ENCODE data around the gene LRRC40. TPM values are rescaled to one million over a fixed set of nuclear protein-coding genes. Genes with fewer than 3 reads are reported as not detected.

The LRRC40 gene
- total and polyA plus RNA-seq, 9 of the 15 experiments (the other 6 are each of a cell fraction or from before 2014, with no cell fraction given) = 16.1 to 36.2 (median 30.9) TPM

DNA sequence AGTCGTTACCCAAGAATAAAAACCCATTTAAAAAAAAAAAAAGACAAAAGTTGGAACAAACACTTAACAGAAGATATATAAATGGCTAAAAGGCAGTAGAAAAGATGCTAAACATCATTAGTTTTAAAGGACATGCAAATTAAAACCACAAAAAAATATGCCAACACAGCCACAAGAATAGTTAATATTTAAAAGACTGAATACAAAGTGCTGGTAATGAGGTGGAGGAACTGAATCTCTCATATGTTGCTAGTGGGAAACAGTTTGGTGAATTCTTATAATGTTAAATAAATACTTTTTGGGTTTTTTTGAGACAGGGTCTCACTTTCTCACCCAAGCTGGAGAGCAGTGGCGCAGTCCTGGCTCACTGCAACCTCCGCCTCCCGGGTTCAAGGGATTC, 10.0 kb downstream of the LRRC40 start (continued):
- TF ChIP-seq, protein P1, sequence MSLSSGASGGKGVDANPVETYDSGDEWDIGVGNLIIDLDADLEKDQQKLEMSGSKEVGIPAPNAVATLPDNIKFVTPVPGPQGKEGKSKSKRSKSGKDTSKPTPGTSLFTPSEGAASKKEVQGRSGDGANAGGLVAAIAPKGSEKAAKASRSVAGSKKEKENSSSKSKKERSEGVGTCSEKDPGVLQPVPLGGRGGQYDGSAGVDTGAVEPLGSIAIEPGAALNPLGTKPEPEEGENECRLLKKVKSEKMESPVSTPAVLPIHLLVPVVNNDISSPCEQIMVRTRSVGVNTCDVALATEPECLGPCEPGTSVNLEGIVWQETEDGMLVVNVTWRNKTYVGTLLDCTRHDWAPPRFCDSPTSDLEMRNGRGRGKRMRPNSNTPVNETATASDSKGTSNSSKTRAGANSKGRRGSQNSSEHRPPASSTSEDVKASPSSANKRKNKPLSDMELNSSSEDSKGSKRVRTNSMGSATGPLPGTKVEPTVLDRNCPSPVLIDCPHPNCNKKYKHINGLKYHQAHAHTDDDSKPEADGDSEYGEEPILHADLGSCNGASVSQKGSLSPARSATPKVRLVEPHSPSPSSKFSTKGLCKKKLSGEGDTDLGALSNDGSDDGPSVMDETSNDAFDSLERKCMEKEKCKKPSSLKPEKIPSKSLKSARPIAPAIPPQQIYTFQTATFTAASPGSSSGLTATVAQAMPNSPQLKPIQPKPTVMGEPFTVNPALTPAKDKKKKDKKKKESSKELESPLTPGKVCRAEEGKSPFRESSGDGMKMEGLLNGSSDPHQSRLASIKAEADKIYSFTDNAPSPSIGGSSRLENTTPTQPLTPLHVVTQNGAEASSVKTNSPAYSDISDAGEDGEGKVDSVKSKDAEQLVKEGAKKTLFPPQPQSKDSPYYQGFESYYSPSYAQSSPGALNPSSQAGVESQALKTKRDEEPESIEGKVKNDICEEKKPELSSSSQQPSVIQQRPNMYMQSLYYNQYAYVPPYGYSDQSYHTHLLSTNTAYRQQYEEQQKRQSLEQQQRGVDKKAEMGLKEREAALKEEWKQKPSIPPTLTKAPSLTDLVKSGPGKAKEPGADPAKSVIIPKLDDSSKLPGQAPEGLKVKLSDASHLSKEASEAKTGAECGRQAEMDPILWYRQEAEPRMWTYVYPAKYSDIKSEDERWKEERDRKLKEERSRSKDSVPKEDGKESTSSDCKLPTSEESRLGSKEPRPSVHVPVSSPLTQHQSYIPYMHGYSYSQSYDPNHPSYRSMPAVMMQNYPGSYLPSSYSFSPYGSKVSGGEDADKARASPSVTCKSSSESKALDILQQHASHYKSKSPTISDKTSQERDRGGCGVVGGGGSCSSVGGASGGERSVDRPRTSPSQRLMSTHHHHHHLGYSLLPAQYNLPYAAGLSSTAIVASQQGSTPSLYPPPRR (CRISPR knock-in tag; IDR thresholded peaks at IDR 0.05; ENCODE audit: borderline replicate concordance) = no peak
- TF ChIP-seq, protein P2, sequence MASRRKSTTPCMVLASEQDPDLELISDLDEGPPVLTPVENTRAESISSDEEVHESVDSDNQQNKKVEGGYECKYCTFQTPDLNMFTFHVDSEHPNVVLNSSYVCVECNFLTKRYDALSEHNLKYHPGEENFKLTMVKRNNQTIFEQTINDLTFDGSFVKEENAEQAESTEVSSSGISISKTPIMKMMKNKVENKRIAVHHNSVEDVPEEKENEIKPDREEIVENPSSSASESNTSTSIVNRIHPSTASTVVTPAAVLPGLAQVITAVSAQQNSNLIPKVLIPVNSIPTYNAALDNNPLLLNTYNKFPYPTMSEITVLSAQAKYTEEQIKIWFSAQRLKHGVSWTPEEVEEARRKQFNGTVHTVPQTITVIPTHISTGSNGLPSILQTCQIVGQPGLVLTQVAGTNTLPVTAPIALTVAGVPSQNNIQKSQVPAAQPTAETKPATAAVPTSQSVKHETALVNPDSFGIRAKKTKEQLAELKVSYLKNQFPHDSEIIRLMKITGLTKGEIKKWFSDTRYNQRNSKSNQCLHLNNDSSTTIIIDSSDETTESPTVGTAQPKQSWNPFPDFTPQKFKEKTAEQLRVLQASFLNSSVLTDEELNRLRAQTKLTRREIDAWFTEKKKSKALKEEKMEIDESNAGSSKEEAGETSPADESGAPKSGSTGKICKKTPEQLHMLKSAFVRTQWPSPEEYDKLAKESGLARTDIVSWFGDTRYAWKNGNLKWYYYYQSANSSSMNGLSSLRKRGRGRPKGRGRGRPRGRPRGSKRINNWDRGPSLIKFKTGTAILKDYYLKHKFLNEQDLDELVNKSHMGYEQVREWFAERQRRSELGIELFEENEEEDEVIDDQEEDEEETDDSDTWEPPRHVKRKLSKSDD (conservative IDR thresholded peaks at IDR 0.05; ENCODE audit: low read length) = no peak
- TF ChIP-seq, protein P3, sequence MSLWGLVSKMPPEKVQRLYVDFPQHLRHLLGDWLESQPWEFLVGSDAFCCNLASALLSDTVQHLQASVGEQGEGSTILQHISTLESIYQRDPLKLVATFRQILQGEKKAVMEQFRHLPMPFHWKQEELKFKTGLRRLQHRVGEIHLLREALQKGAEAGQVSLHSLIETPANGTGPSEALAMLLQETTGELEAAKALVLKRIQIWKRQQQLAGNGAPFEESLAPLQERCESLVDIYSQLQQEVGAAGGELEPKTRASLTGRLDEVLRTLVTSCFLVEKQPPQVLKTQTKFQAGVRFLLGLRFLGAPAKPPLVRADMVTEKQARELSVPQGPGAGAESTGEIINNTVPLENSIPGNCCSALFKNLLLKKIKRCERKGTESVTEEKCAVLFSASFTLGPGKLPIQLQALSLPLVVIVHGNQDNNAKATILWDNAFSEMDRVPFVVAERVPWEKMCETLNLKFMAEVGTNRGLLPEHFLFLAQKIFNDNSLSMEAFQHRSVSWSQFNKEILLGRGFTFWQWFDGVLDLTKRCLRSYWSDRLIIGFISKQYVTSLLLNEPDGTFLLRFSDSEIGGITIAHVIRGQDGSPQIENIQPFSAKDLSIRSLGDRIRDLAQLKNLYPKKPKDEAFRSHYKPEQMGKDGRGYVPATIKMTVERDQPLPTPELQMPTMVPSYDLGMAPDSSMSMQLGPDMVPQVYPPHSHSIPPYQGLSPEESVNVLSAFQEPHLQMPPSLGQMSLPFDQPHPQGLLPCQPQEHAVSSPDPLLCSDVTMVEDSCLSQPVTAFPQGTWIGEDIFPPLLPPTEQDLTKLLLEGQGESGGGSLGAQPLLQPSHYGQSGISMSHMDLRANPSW (CRISPR knock-in tag; IDR thresholded peaks at IDR 0.05) = no peak
